SW480 (cell line): ENCODE data around the gene CCDC88A.
"Not testable (repeated sequence)": the region's sequence is repeated elsewhere in the genome, so short reads cannot be mapped to it uniquely, and the experiment has no call there.

Source experiments
- DNase-seq: peaks from one replicate; pipeline ENCODE4 v3.0.0-alpha.2; 2016; ENCODE audit warnings: low spot score

Gene CCDC88A

GRCh38 chr2:55385516-55385915, 34.1 kb downstream of the CCDC88A start:
- DNase-seq: not testable (repeated sequence)

- no peak for DNase-seq
These were observed 34.9 kb downstream of the CCDC88A start for GRCh38 chr2:55384786-55385185.

- no peak for DNase-seq
These were observed 48.3 kb downstream of the CCDC88A start for GRCh38 chr2:55371376-55371775.

DNA sequence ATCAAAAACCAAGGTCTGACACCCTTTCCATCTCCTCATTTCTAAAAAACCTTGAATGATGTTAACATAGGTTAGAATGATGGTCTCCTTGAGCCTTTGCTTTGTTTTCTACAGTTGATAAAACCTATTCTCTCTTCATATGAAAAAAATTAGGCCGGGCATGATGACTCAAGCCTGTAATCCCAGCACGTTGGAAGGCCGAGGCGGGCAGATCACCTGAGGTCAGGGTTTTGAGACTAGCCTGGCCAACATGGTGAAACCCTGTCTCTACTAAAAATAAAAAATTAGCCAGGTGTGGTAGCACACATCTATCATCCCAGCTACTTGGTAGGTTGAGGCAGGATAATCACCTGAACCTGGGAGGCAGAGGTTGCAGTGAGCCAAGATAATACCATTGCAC, 49.4 kb downstream of the CCDC88A start:
- no peak for DNase-seq

DNA sequence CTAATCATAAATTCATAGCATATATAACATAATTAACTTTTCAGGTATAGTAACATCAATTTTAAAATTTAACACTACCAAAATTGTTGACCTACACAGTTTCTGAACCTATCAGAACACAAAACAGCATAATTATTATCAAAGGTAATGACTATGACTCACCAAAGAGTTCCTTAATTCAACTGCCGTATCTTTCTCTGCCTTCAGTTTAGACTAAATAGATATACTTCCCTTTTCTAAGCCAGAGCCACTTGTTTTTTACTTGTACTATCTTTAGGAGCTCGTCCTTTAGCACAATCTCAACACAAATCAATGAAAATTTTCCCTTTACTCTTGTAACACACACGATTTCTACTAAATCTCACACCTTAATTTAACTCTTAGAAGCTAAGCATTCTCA, 54.4 kb downstream of the CCDC88A start:
- no peak for DNase-seq

DNA sequence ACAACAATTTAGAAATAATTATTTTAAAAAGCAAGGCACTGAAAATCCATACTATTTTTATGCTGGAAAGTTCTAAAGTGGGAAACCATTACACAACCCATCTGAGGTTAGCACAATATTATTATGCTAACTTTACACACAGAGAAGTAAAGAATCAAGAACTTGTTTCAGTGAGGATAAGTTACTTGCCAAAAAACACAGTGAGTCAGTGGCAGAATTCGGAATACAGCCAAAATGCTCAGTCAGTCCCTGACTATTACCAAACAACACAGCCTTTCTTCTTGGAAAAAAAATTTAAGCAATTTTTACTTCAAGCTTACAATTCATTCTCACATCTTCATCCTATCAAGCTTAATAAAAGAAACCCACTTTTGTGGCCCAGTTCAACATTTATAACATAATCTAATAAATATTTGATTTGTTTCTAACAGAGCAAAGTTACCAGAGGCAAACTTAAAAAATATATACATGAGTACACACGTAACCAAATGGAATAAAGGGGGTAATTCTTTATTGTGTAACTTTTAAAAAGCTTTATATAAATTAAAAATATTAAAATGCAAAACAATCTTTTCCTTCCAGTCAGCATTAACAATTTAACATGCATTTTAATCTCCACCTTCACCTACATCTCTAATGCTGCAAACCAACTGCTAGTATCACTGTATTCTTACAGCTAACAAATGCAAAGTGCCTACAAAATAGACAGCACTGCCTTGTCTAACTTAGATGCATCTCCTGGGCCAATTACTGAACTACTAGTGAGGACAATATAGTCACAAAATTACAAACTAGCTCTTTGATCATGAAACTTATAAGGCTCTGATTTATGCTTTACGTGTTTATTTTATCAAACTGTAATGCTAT, 55.2 kb downstream of the CCDC88A start:
- DNase-seq: no peak

DNA sequence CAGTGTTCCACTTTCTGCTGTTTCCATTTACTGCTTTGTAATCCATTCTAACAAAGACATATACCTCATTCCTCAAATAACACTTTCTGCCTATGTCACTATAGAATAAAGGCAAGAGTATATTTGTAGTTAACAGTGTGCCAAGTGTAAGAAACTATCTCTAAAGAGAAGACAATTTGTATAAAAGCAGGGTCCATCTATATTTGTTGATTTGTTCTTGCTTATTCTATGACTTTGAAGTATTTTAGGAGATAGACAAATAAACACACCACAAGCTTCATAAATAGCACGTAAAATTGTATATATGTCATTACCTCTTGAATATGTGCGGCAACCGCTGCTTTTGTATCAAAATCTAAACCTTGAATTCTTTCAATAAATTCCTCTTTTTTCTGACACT, 56.0 kb downstream of the CCDC88A start:
- DNase-seq: no peak

GRCh38 chr2:55361465-55362189, 58.0 kb downstream of the CCDC88A start:
- DNase-seq: no peak

GRCh38 chr2:55358451-55358850, 61.2 kb downstream of the CCDC88A start:
- no peak for DNase-seq

DNA sequence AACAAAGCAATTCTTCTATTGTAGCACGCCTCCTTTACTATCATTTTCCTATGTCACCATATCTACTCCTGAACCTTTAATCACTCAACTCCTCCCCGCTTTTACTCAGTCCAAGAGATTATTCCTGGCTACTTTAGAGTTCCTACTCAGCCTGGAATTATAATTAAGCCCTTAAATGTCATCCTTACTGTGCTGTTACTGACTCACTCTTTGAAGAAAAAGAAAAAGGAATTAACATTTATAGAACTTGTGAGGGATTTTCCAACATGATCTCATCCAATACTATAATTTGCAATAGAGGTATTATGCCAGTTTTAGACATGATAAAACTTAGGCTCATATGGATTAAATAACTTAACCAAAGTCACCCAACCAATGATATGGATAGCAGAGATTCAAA, 61.7 kb downstream of the CCDC88A start:
- DNase-seq: no peak

DNA sequence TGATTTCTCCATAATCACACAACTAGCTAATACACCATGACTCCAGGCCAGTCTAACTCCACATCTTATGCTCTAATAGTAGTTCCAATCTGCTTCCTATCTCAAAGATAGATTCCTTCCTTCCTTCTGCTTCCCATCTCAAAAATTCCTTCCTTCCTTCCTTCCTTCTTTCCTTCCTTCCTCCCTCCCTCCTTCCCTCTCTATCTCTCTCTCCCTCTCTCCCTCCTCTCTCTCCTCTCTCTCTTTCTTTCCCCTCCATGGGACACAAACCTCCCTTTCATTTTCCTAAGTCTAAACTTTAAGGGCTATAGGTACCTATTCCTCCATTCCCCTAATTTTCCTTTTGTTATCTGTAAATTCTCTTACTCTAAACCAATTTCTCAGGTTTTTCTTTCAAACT, 62.5 kb downstream of the CCDC88A start:
- no peak for DNase-seq

- DNase-seq: not testable (repeated sequence)
These were observed 63.5 kb downstream of the CCDC88A start for GRCh38 chr2:55356136-55356535.

DNA sequence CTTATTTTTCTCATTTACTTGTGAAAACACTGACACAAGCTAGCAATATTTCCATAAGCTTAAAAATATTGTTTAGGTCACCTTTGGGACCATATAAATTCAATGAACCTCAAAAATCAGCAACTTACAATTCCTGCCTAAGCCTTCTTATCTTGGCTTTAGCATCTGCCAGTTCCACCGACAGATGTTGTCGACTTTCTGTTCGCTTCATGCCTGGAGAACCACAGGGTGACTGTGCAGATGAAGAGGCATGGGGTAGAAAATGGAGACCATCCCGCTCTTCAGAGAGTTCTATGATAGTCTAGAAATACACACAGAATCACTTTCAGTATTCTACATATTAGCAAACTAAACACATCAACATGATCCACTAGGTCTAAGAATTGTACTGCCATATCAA, 64.2 kb downstream of the CCDC88A start:
- DNase-seq: no peak

DNA sequence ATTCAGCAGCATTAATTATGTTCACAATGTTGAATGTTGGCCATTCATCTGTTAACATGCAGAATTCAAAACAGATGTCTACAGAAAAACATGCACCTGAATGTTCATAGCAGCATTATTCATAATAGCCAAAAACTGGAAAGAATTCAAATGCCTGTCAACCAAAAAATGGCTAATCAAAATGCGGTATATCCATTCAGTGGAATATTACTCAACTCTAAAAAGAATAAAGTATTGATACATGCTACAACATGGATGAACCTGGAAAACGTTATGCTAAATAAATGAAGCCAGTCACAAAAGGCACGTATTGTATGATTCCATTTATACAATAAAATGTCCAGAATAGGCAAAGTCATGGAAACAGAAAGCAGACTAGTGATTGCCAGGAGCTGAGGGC, 68.0 kb downstream of the CCDC88A start:
- DNase-seq: no peak

GRCh38 chr2:55345064-55345463, 74.6 kb downstream of the CCDC88A start:
- no peak for DNase-seq

DNA sequence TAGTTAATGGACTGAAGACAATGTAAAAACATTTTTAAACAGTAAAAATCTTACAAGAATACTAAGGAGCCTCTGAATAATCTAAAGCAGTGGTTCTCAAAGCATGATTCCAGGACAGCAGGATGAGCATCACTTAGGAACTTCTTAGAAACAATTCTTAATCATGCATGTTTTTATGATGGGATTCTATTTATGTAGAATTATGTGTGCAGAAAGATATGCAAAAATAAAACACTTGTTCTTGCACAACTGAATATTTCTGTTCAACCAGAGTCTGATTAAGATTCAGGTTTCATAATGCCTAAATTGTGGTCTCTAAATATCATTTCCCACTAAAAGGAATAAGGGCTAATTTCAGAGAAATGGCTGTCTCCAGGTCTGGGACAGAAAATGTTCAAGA, 81.4 kb downstream of the CCDC88A start:
- no peak for DNase-seq

DNA sequence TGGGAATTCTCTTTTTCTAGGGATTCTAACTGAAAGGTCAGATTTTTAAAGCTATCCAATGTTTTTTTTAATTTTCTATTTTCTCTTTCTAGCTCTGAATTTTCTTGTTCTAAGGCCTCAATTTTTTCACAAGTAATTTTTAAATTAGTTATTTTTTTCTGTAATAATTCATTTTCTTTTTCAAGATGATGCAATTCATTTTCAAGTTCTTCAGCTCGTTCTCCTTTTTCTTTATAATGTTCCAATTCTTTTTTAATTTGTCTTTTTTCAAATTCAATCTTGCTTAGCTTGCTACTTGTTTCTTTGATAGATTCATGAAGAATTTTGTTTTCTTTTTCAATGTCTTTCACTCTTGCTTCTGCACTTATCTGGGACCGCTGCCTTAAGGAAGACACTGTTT, 84.9 kb downstream of the CCDC88A start:
- no peak for DNase-seq

DNA sequence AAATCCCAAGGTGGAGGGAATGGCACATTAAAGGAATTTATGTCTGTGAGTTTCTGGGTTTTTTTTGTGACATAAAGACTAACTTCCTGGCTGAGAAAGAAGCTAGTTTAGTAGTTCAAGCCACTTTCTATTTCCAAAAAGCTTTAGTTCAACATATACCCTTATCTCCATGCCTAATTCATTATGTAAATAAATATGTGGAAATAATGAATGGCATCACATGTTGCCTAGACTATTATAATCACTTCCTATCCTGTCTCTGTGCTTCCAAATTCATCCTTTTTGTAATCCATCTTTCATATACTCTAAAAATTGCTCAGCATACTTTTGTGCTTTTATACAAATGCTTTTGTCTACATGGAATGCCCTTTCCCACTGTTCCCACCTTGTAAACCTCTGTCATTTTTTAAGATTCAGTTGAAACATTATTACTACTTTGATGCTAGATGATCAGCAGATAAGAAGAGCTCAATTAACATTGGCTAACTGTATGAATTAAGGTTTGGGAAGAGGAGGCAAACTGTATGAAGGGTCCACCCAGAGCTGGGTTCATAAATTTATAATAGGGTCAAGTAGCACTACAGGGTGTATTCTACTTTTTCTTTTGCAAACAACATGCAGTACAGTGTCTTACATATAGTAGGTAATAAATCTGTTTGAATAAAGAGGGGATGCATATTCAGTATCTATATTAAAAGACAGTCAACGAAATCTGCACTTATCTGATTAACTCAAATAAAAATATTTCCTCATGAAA, 88.9 kb downstream of the CCDC88A start:
- DNase-seq: no peak

- no peak for DNase-seq
These were observed 92.0 kb downstream of the CCDC88A start for GRCh38 chr2:55327470-55328230.

- DNase-seq: no peak
These were observed 104.7 kb downstream of the CCDC88A start for GRCh38 chr2:55314985-55315384.

GRCh38 chr2:55311444-55311870, 108.2 kb downstream of the CCDC88A start:
- no peak for DNase-seq

GRCh38 chr2:55309446-55309845, 110.2 kb downstream of the CCDC88A start:
- no peak for DNase-seq
